ENCODE data around the gene KPNB1. TPM values are rescaled to one million over a fixed set of nuclear protein-coding genes. Genes with fewer than 3 reads are reported as not detected.

Gene KPNB1
- total RNA-seq, 1 donor from 2014 or later = 301 TPM

DNA sequence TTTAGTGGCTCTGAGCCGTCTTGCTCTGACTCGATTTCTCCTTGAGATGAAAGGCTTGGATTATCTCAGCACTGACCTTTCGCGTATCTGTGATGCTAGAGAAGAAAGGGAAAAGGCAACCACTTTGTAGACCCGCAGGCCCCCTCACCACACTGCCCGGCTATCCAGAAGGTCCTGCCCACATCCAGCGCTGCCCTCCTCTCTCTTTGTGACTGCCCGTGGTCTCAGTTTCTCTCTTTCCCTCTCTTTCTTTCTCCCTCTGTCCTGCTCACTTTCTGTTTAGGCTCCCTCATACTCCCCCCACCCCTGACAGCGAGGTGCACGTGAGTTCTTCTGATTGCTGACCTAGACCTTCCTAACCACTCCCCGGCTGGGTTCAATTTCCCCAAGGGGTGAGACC, 70.5 kb downstream of the KPNB1 start:
- peaks cover 44% of the 10 kb centered on the region for H3K27me3 Mint-ChIP-seq (ENCODE audit: unreplicated experiment)
- peaks cover 30% of the 10 kb centered on the region for H3K4me1 Mint-ChIP-seq (ENCODE audit: unreplicated experiment)
- DNase-seq (ENCODE audit: extremely low spot score, unreplicated experiment) = no peak
- no peaks in the 10 kb centered on the region for H3K36me3 Mint-ChIP-seq (ENCODE audit: unreplicated experiment)
- no peak overlapping the region for H3K4me3 Mint-ChIP-seq (ENCODE audit: unreplicated experiment)
- no peaks in the 10 kb centered on the region for H3K9me3 Mint-ChIP-seq (ENCODE audit: unreplicated experiment)
- H3K27ac Mint-ChIP-seq (ENCODE audit: unreplicated experiment) = no peak overlapping the region
- TF ChIP-seq, protein P1, sequence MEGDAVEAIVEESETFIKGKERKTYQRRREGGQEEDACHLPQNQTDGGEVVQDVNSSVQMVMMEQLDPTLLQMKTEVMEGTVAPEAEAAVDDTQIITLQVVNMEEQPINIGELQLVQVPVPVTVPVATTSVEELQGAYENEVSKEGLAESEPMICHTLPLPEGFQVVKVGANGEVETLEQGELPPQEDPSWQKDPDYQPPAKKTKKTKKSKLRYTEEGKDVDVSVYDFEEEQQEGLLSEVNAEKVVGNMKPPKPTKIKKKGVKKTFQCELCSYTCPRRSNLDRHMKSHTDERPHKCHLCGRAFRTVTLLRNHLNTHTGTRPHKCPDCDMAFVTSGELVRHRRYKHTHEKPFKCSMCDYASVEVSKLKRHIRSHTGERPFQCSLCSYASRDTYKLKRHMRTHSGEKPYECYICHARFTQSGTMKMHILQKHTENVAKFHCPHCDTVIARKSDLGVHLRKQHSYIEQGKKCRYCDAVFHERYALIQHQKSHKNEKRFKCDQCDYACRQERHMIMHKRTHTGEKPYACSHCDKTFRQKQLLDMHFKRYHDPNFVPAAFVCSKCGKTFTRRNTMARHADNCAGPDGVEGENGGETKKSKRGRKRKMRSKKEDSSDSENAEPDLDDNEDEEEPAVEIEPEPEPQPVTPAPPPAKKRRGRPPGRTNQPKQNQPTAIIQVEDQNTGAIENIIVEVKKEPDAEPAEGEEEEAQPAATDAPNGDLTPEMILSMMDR (IDR thresholded peaks at IDR 0.05) = no peak

GRCh38 chr17:47720754-47721533, 71.2 kb downstream of the KPNB1 start:
- Mint-ChIP-seq H3K36me3 (ENCODE audit: unreplicated experiment) (no peaks in the 10 kb centered on the region), H3K27ac (ENCODE audit: unreplicated experiment) (no peak overlapping the region), H3K9me3 (ENCODE audit: unreplicated experiment) (no peaks in the 10 kb centered on the region), H3K4me3 (ENCODE audit: unreplicated experiment) (no peak overlapping the region), H3K27me3 (ENCODE audit: unreplicated experiment) (peaks cover 43% of the 10 kb centered on the region), H3K4me1 (ENCODE audit: unreplicated experiment) (peaks cover 30% of the 10 kb centered on the region)
- TF ChIP-seq, protein P1 (IDR thresholded peaks at IDR 0.05) = no peak
- no peak for DNase-seq (ENCODE audit: extremely low spot score, unreplicated experiment)

DNA sequence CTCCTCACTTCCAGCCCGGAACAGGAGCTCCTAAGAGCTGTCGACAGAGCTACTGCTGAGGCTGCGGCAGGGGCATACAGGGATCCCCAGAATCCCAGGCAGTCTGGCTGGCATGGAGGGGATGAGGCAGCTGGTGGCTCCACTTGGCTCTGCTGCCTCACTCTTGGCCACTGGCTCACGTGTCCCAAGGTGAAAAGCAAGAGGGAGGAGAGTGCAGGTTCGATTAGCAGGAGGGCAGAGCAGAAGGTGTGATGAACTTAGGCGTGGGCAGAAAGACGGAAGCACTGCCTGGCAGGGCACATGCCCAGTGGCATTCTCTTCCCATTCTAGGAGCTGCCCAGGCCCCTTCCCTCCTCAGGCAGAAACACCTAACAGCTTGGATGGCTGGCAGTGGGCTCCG, 72.0 kb downstream of the KPNB1 start:
- Mint-ChIP-seq H3K36me3 (ENCODE audit: unreplicated experiment) (no peaks in the 10 kb centered on the region), H3K4me3 (ENCODE audit: unreplicated experiment) (no peak overlapping the region), H3K4me1 (ENCODE audit: unreplicated experiment) (peaks cover 30% of the 10 kb centered on the region), H3K9me3 (ENCODE audit: unreplicated experiment) (no peaks in the 10 kb centered on the region), H3K27ac (ENCODE audit: unreplicated experiment) (no peak overlapping the region), H3K27me3 (ENCODE audit: unreplicated experiment) (peaks cover 48% of the 10 kb centered on the region)
- no peak for DNase-seq (ENCODE audit: extremely low spot score, unreplicated experiment)
- TF ChIP-seq, protein P1 (IDR thresholded peaks at IDR 0.05) = no peak

DNA sequence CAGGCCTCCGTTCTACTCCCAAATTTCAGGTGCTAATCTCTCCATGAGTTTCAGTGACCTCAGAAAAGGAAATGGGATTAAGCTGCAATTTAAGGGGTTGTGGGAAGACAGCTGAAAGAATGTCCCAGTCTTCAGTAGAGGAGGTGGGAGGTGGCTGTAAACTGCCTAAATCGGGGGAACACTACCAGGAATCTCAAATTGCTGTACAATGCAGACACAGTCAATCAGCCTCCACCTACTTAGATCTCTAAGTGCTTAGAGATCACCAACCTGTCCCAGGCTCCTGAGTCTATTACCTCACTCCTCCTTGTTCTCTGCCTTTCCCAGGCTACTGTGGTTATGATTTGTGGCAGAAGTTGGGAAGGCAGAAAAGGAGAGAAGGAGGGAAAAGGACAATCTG, 75.0 kb downstream of the KPNB1 start:
- no peak for DNase-seq (ENCODE audit: extremely low spot score, unreplicated experiment)
- Mint-ChIP-seq H3K4me3 (ENCODE audit: unreplicated experiment) (no peak overlapping the region), H3K36me3 (ENCODE audit: unreplicated experiment) (no peaks in the 10 kb centered on the region), H3K9me3 (ENCODE audit: unreplicated experiment) (no peaks in the 10 kb centered on the region), H3K4me1 (ENCODE audit: unreplicated experiment) (peaks cover 17% of the 10 kb centered on the region), H3K27ac (ENCODE audit: unreplicated experiment) (no peak overlapping the region), H3K27me3 (ENCODE audit: unreplicated experiment) (peaks cover 41% of the 10 kb centered on the region)
- TF ChIP-seq, protein P1 (IDR thresholded peaks at IDR 0.05) = no peak

GRCh38 chr17:47725446-47726111, 75.9 kb downstream of the KPNB1 start:
- DNase-seq (ENCODE audit: extremely low spot score, unreplicated experiment) = no peak
- Mint-ChIP-seq H3K4me1 (ENCODE audit: unreplicated experiment) (peaks cover 8% of the 10 kb centered on the region), H3K9me3 (ENCODE audit: unreplicated experiment) (no peaks in the 10 kb centered on the region), H3K27ac (ENCODE audit: unreplicated experiment) (no peak overlapping the region), H3K4me3 (ENCODE audit: unreplicated experiment) (no peak overlapping the region), H3K36me3 (ENCODE audit: unreplicated experiment) (no peaks in the 10 kb centered on the region), H3K27me3 (ENCODE audit: unreplicated experiment) (peaks cover 50% of the 10 kb centered on the region)
- TF ChIP-seq, protein P1 (IDR thresholded peaks at IDR 0.05) = no peak

Measured in osteocyte (in vitro differentiated cells).